ENCODE results near the gene ROPN1B. TPM values are rescaled to one million over a fixed set of nuclear protein-coding genes. Genes with fewer than 3 reads are reported as not detected.
"Not testable (repeated sequence)": the region's sequence is repeated elsewhere in the genome, so short reads cannot be mapped to it uniquely, and the experiment has no call there.

Gene ROPN1B
- total RNA-seq (2014; rRNA removed; shearing (Covaris generic)): not detected in 2 replicates

- not testable (repeated sequence) for H3K4me1 ChIP-seq (replicated peaks); H3K9me3 ChIP-seq (replicated peaks); H3K27ac ChIP-seq; H3K4me3 ChIP-seq; H3K36me3 ChIP-seq; DNase-seq (ENCODE audit: low read depth in 1 of 2, low spot score in 2 of 2)
- peaks cover 15% of the 10 kb centered on the region for H3K27me3 ChIP-seq (replicated peaks)
Measured at GRCh38 chr3:125968701-125969592, at the start of gene ROPN1B. TSS of gene ROPN1B (plus strand) at chr3:125969178. CDS start at chr3:125972055, 2,877 bp downstream.

- H3K9me3 ChIP-seq (replicated peaks): not testable (repeated sequence)
Measured at GRCh38 chr3:125920191-125920590, 48.8 kb upstream of the ROPN1B start.

GRCh38 chr3:125920751-125921279 lies 48.2 kb upstream of the ROPN1B start:
- not testable (repeated sequence) for H3K36me3 ChIP-seq; H3K4me1 ChIP-seq (replicated peaks); H3K4me3 ChIP-seq; H3K27ac ChIP-seq; H3K9me3 ChIP-seq (replicated peaks); DNase-seq (ENCODE audit: low read depth in 1 of 2, low spot score in 2 of 2); H3K27me3 ChIP-seq (replicated peaks)

More at GRCh38 chr3:125920191-125920590, 48.8 kb upstream of the ROPN1B start:
- H3K27ac ChIP-seq; H3K4me1 ChIP-seq (replicated peaks); H3K36me3 ChIP-seq; DNase-seq (ENCODE audit: low read depth in 1 of 2, low spot score in 2 of 2); H3K4me3 ChIP-seq; H3K27me3 ChIP-seq (replicated peaks): not testable (repeated sequence)

GRCh38 chr3:125921712-125922111 lies 47.3 kb upstream of the ROPN1B start:
- DNase-seq (ENCODE audit: low read depth in 1 of 2, low spot score in 2 of 2): peak; percentile 19 to 51

GRCh38 chr3:125923324-125924115 lies 45.5 kb upstream of the ROPN1B start:
- peak in 1 of 2 experiments; percentile 46 for DNase-seq (ENCODE audit: low read depth in 1 of 2, low spot score in 2 of 2)
- H3K36me3 ChIP-seq; H3K27ac ChIP-seq; H3K27me3 ChIP-seq (replicated peaks); H3K4me3 ChIP-seq; H3K9me3 ChIP-seq (replicated peaks); H3K4me1 ChIP-seq (replicated peaks): not testable (repeated sequence)

More at GRCh38 chr3:125921712-125922111, 47.3 kb upstream of the ROPN1B start:
- H3K36me3 ChIP-seq; H3K27ac ChIP-seq; H3K9me3 ChIP-seq (replicated peaks); H3K4me3 ChIP-seq; H3K27me3 ChIP-seq (replicated peaks); H3K4me1 ChIP-seq (replicated peaks): not testable (repeated sequence)

GRCh38 chr3:125924276-125924675 lies 44.7 kb upstream of the ROPN1B start:
- not testable (repeated sequence) for H3K4me1 ChIP-seq (replicated peaks); H3K27ac ChIP-seq; H3K9me3 ChIP-seq (replicated peaks); DNase-seq (ENCODE audit: low read depth in 1 of 2, low spot score in 2 of 2); H3K4me3 ChIP-seq; H3K27me3 ChIP-seq (replicated peaks); H3K36me3 ChIP-seq

- not testable (repeated sequence) for H3K4me1 ChIP-seq (replicated peaks); H3K27ac ChIP-seq; H3K27me3 ChIP-seq (replicated peaks); DNase-seq (ENCODE audit: low read depth in 1 of 2, low spot score in 2 of 2); H3K4me3 ChIP-seq; H3K9me3 ChIP-seq (replicated peaks); H3K36me3 ChIP-seq
Measured at GRCh38 chr3:125925727-125926126, 43.3 kb upstream of the ROPN1B start.

GRCh38 chr3:125928771-125929545 lies 40.0 kb upstream of the ROPN1B start:
- not testable (repeated sequence) for H3K4me1 ChIP-seq (replicated peaks); H3K4me3 ChIP-seq; H3K27ac ChIP-seq; DNase-seq (ENCODE audit: low read depth in 1 of 2, low spot score in 2 of 2); H3K36me3 ChIP-seq; H3K9me3 ChIP-seq (replicated peaks); H3K27me3 ChIP-seq (replicated peaks)

- H3K27me3 ChIP-seq (replicated peaks); H3K4me3 ChIP-seq; H3K36me3 ChIP-seq; H3K4me1 ChIP-seq (replicated peaks); H3K27ac ChIP-seq; H3K9me3 ChIP-seq (replicated peaks); DNase-seq (ENCODE audit: low read depth in 1 of 2, low spot score in 2 of 2): not testable (repeated sequence)
Measured at GRCh38 chr3:125929765-125930164, 39.2 kb upstream of the ROPN1B start.

- not testable (repeated sequence) for H3K27ac ChIP-seq; H3K4me1 ChIP-seq (replicated peaks); H3K36me3 ChIP-seq; DNase-seq (ENCODE audit: low read depth in 1 of 2, low spot score in 2 of 2); H3K4me3 ChIP-seq; H3K27me3 ChIP-seq (replicated peaks); H3K9me3 ChIP-seq (replicated peaks)
Measured at GRCh38 chr3:125931355-125931880, 37.6 kb upstream of the ROPN1B start.

GRCh38 chr3:125933397-125934173 lies 35.4 kb upstream of the ROPN1B start:
- DNase-seq (ENCODE audit: low read depth in 1 of 2, low spot score in 2 of 2); H3K27me3 ChIP-seq (replicated peaks); H3K36me3 ChIP-seq; H3K27ac ChIP-seq; H3K4me3 ChIP-seq; H3K9me3 ChIP-seq (replicated peaks); H3K4me1 ChIP-seq (replicated peaks): not testable (repeated sequence)

- H3K27ac ChIP-seq; H3K4me1 ChIP-seq (replicated peaks); H3K36me3 ChIP-seq; DNase-seq (ENCODE audit: low read depth in 1 of 2, low spot score in 2 of 2); H3K27me3 ChIP-seq (replicated peaks); H3K4me3 ChIP-seq; H3K9me3 ChIP-seq (replicated peaks): not testable (repeated sequence)
Measured at GRCh38 chr3:125935252-125935874, 33.6 kb upstream of the ROPN1B start.
